Central memory CD4-positive, alpha-beta T cell (primary cell): ENCODE results near the gene RFC2.
"Not testable (repeated sequence)": the region's sequence is repeated elsewhere in the genome, so short reads cannot be mapped to it uniquely, and the experiment has no call there.

Experiments
- DNase-seq: peaks from one replicate; pipeline ENCODE4 v3.0.0; 2022

Gene RFC2

DNA sequence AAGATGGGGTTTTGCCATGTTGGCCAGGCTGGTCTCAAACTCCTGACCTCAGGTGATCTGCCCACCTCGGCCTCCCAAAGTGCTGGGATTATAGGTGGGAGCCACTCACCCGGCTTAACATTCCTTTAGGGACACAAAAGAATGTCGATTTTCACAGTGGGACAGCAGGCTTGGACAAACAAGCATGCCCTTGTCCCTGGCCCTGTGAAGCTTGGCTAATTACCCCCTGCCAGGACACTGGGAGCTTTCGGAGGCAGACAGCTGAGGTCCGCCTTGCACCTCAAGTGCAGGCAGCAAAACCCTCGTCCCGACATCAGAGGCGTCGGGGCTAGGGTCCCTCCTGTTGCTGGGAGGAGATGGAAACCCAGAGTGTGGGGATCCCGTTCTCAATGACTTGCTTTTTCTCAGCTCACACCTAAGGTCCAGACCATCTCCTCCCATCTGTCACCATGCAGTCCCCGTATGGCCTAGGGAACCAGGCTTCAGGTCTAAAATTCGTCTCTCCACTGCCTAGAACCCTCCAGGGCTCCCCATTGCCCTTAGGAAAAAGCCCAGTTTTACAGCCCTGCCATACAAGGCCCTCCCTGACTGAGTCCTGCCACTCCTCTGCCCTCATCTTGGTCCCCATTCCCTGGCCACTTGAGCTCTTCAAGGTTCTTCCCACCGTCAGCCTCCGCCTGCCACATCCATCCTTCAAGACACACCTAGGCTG is 28.7 kb upstream of the RFC2 start:
- no peak for DNase-seq

DNA sequence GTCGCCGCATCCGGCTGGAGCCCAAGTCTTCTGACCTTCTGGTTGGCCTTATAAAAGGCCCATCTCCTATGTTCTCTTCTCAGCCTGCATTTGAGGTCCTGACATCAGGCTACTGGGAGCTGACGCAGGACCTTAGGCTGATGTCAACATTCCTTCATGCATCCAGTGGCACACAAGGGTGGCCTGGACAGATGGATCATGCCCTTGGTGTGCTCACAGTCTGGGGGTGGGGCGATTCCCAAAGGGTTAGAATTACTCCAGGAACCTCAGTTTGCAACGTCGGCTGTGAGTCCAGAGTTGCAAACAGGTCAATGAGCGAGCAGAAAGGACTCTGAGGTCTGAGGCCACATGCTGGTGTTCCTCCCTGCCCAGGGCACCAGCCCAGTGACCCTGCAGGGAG is 26.8 kb upstream of the RFC2 start:
- DNase-seq = no peak

DNA sequence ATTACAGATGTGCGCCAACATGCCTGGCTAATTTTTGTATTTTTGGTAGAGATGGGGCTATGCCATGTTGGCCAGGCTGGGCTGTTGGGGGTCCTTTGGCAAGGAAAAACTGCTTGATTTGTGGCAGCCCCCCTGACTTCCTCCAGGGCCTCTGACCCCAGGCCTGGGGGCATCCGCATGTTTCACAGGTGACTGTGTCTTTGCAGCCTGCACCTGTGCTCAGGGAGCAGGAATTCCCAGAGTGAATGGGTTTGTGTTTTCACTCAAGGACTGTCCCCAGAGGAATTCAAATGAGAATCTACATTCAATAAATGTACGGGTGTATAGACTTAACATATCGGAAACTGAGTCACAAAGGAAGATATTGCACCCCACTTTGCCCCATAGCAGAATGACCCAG is 23.4 kb upstream of the RFC2 start:
- no peak for DNase-seq

DNA sequence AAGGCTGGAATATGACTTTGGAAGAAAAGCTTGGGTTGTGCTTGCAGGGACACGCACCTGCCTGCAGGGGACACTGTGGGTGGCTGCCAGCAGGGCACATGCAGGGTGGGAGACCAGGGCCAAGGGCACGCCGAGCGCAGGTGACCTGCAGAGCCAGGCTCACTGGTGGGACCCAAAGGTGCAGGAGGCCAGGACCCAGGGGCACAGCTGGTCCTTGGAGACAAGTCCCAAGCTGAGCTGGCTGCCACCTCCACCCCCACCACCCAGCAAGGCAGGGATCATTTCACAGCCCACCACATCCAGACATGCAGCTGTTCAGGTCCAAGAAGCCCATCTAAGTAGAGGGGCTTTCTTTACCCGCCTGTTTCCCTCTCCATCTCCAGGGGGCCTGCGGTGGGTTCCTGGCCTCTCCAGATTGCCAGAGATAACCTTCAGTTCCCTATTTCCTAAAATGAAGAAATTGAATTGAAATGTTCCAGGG is 21.2 kb upstream of the RFC2 start:
- no peak for DNase-seq

DNA sequence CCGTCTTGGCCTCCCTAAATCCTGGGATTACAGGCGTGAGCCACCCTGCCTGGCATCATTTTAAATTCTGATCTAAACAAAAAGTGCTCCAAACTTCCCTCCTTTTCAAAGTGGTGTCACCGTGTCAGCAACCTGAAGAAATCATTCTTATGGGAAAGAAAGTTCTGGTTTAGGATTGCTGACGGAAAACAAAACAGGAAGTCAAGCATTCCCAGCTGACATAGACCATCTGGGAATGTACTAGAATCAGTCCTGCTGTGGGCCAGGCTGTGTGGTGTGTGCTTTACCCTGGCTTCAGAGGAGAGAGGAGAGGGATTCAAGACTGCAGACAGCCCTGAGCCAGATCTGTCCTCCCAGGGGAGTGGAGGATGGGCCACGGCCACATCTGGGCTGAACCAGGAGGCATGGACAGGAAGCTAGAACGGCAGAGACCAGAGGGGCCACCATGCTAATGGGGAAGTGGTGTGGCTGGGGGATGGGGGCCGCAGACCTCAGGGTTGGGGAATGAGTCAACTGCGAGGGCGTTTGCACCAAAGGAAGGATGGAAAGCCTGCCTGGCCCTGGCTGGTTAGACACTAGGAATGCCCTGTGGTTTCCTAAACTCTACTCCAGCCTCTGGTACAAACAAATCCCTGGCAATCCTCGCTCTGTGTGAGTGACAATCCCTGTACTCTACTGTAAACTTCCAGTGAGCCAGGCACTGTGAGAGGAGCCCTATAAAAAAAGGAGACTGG is 18.3 kb upstream of the RFC2 start:
- no peak for DNase-seq

DNA sequence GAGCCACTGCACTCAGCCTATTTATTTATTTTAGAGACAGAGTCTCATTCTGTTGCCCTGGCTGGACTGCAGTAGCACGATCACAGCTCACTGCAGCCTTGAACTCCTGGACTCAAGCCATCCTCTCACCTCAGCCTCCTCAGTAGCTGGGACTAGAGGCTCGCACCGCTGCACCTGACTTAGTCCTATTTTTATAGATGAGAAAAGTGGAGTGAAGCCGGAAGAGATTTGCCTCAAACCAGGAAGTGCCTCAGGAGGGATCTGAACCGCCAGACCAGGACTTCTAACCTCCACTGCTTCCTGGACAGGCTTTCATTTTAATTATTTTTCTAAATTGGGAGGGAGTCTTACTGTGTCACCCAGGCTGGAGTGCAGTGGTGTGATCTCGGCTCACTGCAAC is 17.5 kb upstream of the RFC2 start:
- DNase-seq = no peak

DNA sequence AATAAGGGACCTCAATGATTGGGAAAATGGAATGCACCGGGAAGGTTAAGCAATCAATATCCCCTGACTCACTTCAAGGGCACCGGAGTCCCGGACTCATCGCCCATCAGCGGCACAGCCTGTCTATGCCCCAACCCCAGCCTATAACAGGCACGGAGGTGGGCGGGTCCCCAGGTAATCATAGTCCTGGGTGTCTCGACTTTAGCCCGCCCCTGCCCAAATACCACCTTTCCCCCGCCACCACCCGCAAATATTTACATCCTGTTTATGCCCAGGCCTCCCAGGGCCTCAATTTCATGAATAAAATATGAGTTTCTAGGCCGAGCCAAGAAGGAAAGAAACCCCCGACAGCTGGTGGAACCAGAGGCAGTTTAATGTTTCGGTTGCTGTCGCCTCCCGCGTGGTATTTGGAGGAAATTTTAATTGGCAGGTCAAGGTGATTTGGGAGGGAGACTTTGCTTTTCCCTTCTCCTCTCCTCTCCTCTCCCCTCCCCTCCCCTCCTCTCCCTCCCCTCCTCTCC is 15.6 kb upstream of the RFC2 start:
- DNase-seq = peak; percentile 52

DNA sequence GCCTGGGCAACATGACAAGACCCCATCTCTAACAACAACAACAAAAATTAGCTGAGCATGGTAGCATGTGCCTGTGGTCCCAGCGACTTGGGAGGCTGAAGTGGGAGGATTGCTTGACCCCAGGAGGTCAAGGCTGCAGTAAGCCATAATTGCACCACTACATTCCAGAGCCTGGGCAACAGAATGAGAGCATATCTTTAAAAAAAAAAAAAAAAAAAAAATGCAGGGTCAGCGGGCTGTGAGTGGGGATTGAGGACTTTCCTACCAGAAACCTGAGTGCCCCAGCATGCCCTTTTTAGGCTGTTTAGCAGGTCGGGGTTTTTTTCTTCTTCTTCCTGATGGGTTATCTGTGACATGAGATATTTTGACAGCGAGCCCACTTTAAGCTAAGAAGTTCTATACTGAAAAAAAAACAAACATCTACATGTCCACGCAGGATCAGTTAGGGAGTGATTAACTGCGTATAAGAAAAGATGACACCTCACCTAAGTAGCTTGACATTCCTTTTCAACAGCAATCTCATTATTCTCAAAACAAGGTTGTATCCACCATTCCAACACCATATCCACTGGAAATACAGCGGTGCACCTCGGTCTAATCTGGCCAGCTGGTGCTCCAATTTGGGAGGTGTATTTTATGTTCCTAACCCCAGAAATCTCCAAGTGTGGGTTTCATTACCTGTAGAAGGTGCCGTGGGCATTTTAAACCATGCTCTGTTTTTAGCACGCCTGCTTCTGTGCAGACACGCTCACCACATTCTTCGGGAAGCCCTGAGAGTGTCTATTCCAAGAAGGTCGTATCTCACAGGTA is 13.8 kb upstream of the RFC2 start:
- no peak for DNase-seq

DNA sequence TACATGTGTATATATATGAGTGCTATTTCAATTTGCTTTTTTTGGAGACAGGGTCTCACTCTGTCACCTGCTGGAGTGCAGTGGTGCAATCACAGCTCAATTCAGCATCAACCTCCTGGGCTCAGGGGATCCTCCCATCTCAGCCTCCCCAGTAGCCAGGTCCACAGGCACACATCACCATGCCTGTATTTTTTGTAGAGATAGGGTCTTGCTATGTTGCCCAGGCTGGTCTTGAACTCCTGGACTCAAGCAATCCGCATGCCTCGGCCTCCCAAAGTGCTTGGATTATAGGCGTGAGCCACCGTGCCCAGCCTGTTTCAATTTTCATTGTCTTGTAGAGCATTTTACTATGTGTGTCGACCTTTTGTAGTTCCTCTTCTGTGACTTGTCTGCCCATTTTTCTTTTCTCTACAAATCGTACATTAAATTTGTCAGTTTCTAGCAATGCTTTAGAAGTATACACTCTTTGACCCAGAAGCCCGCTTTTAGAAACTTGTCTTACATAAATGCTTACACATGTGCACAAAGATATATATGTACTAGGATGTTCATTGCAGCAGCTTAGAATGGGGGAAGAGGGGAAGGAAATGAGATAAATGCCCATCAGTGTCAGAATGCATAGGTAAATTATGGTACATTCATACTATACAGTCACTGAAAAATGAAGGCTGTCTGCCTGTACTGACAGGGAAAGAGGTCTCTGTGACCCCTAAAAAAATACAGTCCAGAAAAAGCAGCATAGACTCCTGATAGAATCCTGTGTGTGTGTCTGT is 12.2 kb upstream of the RFC2 start:
- no peak for DNase-seq

DNA sequence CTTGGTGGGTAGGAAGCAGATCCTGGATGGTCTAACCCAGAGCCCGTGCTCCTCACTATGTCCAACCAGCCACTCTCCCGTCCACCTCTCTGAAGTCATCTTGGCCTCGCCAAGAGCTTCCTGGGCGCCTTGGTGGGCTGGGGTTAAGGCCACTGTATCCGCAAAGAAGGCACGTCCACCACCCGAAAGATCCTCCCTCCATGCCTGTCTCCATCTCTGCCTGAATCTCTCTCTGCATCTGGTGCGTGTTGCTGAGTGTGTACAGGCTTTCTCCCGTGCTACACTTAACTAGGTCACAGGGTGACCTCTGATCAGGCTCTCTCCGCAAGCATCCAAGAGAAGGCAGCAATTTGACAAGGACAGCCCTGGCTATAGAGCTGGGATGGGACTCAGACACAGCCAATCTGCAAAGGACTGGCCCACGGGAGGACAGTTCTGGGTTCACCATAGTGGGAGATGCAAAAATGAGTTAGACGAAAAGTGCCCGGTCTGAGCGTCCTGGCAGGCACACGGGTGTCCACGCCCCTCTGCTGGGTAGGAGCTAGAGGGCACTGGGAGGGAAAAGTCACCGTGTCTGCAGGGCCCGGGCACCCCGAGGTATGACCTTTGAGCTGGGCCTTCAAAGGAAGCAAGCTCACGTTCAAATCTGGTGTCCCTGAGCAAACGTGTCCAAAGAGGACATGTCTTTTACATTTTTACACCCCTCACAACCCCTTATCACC is 9.4 kb upstream of the RFC2 start:
- DNase-seq = no peak

DNA sequence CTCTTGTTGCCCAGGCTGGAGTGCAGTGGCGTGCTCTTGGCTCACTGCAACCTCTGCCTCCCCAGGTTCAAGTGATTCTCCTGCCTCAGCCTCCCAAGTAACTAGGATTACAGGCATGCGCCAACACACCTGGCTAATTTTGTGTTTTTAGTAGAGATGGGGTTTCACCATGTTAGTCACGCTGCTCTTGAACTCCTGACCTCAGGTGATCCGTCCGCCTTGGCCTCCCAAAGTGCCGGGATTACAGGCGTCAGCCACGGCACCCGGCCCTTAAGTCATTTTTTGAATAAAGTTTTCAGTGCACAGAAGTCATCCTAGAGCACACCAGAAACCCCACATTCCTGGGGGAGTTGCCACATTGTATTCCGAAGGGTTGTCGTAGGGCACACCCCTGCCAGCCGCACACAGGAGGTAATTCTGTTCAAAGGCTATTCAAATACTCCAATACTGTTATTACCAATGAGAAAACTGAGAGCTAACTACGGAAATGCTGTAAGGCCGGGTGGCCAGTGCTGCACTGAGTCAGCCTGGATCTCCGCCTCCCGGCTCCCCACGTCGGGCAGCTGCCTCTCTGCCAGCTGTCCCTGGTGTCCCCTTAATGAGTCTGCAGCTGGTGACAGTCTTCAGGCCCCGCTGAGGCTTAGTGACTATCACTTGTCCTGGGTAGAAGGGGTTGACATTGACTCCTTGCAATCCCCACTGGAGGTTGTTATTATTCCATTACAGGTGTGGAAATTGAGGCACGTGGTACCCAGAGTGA is 8.6 kb upstream of the RFC2 start:
- DNase-seq = no peak

DNA sequence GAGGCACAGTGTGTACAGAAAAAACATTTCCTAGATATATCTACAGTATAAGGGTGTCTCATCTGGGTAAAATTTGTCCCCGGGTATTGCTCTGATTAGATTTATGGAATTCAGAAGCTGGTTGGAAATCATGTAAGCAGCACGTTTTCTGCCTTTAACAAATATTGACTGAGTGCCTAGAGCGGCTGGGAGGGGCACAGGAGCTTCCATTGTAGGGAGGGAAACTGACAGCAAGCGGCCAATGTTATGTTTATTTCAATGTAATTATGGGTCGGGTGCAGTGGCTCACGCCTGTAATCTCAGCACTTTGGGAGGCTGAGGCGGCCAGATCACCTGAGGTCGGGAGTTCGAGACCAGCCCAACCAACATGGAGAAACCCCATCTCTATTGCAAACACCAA is 4.4 kb upstream of the RFC2 start:
- DNase-seq = no peak

DNA sequence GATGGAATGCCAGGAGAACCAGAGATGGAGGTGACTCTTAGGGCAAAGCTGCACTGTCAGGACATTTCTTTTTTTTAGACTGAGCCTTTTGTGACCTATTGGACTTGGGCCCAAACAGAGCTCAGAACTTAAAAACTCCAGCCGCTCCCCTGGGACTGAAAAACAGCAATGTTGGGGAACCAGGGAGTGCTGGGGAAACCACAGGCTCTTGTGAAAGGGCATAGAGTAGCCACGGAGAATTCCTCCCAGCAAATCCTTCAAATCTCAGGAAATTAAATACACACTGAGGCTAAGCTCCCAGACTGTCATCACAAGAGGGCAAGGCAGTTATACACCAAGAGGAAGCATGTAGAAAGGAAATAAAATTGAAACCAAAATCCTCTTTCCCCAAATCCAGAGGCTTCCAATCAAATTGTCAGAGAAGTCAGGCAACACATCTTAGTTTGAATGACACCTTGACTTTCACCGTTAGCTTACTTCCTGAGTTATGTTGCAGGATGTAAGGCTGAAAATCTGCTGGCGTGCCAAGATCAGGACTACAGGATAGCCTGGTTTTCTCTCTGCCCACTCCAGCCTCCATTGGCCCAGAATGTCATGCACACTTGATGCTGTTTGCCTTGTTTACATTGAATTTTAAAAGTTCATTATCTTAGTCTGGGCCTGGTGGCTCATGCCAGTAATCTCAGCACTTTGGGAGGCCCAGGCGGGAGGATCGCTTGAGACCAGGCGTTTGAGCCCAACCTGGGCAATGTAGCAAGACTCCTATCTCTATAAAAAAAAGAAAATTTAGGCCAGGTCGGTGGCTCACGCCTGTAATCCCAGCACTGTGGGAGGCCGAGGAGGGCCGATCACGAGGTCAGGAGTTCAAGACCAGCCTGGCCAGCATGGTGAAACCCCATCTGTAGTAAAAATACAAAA is 2.6 kb upstream of the RFC2 start:
- no peak for DNase-seq

DNA sequence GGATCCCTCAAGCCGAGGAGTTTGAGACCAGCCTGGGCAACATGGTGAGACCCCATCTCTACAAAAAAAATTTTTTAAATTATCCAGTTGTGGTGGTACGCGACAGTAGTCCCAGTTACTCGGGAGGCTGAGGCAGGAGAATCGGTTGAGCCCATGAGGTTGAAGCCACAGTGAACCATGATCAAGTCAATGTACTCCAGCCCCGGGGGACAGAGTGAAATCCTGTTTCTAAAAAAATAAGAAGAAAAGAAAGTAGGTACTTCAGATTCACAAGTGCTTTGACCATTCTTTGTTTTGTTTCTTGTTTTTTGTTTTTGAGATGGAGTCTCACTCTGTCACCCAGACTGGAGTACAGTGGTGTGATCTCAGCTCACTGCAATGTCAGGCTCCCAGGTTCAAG is 1.3 kb upstream of the RFC2 start:
- not testable (repeated sequence) for DNase-seq

DNA sequence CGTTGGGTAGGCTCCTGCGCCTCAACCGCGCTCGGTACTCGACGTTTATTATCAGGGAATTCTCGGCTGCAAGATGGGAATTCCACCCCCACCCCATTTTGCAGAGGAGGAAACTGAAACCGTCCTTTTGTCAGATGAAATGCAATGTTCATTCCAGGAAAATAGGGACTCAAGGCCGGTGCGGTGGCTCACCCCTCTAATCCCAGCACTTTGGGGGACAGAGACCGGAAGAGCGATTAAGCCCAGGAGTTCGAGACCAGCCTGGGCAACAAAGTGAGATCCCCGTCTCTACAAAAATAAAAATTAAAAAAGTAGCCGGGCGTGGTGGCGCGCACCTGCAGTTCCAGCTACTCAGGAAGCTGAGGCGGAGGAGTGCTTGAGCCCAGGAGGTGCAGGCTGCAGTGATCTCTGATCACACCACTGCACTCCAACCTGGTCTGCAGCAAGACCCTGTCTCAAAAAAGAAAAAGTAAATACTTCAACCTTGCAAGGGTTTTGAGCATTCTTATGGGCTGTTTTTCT is 720 bp upstream of the RFC2 start:
- no peak for DNase-seq

DNA sequence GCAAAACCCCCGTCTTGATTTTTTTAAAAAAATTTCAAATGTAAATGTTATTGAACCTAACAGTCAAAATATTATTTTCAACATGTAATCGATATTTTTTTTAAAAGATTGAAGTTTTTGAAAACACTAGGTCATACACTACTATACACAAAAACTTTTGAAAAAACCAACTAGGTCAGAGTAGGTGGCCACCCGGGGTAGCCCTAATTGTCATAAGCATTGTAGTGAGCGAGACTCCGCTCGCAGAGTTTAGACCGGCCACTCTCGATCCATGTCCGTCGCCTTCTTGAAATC is 417 bp downstream of the RFC2 start:
- DNase-seq = no peak

DNA sequence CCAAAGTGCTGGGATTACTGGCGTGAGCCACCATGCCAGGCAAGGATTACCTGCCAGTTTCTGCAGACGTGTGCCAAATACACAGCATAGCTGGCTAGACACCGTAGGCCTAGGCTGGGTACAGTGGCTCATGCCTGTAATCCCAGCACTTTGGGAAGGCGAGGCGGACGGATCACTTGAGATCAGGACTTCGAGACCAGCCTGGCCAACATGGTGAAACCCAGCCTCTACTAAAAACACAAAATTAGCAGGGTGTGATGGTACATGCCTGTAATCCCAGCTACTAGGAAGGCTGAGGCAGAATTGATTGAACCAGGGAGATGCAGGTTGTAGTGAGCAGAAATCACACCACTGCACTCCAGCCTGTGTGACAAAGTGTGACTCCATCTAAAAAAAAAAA is 868 bp downstream of the RFC2 start:
- DNase-seq = no peak

DNA sequence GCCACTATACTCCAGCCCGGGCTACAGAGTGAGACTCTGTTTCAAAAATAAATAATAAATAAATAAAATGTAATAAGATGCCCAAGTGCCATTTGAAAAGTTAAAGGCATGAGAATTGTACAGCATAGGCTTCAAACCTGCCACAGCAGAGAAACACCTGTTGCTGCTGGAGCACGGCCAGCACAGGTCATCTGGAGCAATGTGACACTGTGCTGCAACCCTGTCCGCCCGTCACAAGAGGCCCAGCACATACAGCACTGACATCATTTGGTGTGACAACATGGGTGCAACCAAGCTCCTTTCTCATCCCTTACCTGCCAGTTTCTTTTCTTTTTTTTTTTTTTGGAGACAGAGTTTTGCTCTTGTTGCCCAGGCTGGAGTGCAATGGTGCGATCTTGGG is 1.3 kb downstream of the RFC2 start:
- no peak for DNase-seq

DNA sequence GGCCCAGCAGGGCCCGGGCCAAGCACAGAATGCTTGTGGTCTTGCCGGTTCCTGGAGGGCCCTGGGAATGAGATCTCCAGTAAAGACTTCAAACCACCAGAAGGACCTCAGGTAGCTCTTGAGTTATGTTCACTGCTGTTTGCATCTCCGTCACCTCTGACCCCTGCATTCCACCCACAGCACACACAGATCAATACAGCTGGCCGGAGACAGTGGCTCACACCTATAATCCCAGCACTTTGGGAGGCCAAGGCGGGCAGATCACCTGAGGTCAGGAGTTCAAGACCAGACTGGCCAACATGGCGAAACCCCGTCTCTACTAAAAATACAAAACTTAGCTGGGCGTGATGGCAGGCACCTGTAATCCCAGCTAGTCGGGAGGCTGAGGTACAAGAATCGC is 5.1 kb downstream of the RFC2 start:
- DNase-seq = not testable (repeated sequence)

DNA sequence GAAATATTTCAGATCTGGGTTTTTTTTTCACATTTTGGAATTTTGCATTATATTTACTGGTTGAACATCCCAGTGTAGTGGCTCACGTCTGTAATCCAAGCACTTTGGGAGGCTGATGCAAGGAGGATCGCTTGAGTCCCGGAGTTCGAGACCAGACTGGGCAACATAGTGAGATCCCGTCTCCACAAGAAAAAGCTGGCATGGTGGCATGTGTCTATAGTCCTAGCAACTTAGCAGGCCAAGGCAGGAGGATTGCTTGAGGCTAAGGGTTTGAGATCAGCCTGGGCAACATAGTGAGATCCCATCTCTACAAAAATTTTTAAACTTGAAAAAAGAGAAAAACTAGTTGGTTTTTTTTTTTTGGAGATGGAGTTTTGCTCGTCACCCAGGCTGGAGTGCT is 6.0 kb downstream of the RFC2 start:
- DNase-seq = no peak
